DMS 273 (cell line): Measurements from ENCODE around the gene FAM111A.
"Not testable (repeated sequence)": the region's sequence is repeated elsewhere in the genome, so short reads cannot be mapped to it uniquely, and the experiment has no call there.

Source experiments
- DNase-seq: peaks from one replicate; lab custom pipeline; 2025; ENCODE audit not compliant: unreplicated experiment; lab: John Stamatoyannopoulos, UW

FAM111A gene, protein sequence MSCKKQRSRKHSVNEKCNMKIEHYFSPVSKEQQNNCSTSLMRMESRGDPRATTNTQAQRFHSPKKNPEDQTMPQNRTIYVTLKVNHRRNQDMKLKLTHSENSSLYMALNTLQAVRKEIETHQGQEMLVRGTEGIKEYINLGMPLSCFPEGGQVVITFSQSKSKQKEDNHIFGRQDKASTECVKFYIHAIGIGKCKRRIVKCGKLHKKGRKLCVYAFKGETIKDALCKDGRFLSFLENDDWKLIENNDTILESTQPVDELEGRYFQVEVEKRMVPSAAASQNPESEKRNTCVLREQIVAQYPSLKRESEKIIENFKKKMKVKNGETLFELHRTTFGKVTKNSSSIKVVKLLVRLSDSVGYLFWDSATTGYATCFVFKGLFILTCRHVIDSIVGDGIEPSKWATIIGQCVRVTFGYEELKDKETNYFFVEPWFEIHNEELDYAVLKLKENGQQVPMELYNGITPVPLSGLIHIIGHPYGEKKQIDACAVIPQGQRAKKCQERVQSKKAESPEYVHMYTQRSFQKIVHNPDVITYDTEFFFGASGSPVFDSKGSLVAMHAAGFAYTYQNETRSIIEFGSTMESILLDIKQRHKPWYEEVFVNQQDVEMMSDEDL

DNA sequence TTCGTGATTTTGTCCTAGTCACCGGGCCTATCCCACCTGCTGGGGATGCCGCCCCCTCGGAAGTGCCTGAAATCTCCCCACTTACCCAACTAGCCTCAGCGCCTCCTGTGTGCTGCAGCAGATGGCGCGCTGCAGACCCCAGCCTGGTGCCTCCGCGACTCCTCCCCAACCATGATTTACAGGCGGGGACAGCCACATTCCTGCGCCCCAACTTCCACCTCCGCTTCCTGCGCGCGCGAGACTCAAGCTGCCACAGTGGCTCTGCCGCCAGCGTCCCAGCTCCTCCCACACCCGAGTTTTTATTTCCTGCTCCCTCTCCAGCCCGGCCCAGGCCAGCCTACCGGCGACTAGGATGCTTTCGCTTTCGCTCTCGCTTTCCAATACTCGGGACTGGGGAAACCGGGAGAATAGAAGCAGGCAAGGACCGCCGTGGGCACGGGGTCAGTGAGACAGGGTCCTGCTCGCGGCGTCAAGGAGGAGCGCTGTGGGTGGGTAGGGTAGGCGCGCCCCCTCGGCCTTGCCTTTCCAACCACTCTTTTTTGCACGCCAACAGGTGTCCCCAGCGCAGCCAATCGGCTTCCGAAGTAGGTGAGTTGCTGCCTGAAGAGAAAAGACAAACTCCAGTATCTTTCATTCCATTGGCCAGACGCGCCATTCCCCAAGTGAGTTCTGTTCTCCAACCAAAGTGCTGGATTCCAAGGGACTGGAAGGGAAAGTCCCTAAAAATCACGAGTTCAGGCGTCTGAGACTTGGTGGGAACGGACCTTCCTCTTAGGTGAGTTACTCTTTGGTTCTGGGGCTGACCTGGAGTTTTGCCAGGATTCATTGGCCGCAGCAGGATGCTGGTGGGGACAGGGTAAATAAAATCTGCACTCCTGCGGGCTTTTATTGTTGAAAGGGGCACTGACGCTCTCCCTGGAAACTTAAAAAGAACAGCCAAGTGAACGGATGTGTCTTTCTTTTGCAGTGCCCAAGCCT, at the start of gene FAM111A:
Gene FAM111A, plus strand, starts transcription at position 327 of the 978 bp plus-strand sequence. CDS start 6,017 bp downstream, outside the sequence.
- peak; percentile 85 for DNase-seq

DNA sequence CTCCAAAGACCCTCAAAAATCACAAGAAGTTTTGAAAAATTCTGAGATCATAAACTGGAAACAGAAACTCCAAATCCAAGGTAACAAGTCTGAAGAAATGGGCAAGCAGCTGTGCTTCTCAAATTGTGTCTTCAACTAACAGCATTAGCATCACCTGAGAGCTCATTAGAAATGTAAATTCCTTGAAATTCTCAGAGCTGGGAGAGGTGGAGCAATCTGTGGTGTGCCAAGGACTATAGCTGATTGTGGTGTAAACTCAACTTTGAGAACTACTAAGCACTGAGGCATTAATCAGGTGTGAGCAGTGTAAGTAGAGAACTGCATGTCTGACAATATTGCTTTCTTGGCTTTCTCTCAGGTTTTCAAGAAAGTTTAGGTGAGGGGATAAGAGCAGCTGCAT, 49.1 kb upstream of the FAM111A start:
- not testable (repeated sequence) for DNase-seq

DNA sequence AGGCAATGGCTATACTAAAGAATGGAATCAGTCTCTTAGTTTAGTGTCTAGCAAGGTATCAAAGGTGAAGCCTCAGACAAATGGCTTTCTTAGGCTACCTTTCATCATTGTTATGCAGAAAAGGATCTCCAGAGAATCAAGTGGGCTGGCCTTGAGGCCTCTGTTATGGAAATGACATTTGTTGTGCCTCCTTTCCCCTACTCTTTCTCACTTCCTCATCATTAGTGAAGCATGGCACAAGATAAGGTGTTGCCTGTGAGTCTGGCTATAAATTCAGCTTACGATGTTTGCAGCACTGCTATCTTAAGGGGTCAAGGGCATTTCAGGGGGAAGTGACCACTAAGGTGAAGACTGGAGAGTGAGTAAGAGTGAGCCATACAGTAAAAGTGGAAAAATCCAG, 47.4 kb upstream of the FAM111A start:
- not testable (repeated sequence) for DNase-seq

DNA sequence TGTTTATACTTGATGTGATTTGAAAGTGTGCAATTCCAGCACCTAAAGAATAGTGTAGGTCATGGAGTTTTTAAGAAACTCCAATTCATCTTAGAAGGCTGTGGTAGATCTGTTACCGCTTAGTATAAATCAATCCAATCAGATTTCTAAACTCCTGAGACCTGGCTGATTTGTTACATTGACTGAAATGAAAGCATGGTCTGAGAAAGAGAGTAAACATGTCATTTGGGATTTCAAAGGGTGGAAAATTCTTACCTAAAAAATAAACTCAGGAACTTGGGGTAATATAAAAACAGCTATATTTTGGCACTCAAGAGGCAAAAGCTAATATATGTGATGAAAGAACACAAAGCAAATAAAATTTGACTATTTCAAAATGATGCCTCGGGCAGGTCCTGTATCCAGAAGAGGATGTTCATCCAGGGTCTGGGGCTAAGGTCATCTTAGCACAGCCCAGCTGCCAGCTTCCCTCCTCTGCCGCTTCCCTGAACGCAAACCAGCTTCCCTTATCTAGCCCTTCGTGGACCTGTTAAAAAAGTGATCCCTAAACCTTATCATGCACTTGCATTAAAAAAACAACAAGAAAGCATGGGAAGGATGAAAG, 46.6 kb upstream of the FAM111A start:
- DNase-seq = not testable (repeated sequence)

DNA sequence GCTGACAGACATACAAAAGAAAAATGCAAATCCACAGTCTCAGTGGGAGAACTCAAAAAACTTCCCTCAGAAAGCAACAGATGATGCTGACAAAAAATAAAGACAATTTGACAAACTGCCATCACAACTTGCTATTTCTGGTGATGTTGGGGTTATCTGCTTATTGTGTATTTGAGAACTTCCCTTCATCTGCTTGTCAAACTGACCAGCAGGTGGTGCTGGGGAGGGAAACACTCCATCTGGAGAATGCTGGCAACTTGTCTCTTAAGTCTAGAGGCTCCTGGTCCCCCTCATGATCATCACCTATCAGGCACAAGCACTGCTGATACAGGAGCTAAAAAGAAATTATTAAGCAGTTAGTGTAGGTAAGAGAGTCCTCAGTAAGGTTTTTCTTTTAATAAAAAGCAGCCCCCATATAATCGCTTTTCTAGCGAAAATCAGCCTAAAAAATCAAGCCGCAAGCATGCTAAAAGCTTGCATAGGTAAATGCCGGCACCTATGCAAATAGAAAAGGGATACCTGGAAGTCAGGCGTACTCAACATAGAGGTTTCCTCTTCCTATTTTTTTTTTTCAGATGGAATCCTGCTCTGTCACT, 45.4 kb upstream of the FAM111A start:
- DNase-seq = peak; percentile 64

DNA sequence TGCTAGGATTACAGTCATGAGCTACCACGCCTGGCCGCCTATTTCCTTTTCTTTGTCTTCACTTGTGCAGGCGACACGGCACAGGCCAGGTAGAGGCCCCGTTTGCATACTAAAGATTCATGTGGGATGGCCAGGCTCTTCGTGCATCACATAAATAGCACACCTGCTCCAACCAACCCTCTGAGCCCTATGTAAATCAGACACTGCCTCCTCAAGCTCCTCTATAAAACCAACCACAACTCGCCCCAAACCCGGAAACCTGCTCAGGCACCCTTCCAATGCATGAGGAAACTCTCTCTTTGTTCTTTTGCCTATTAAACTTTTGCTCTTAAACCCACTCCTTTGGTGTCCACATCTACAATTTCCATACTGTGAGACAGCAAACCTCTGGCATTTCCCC, 44.7 kb upstream of the FAM111A start:
- DNase-seq = not testable (repeated sequence)

DNA sequence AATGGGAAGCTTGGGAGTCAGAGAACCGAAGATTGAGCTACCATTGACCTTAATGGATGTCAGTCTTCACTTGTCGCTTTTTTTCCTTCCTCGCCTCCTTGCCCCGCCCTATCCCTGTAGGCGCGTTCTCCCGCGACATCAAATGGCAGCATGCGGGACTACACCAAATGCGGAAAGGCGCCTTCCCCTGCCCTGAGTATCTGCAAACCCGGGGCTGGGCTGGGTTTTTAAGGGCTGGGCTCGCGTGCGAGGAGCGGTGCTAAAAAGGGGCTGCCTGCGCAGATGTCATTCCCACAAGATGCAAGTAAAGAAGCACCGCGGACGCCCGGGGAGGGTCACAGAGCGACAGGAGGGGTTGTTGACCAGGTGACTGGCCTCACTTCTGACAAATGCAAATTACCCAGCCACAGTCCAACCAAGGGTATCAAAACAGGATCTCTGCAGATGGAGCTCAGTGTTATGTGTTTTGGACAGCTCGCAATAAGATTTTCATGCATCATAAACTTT, 40.3 kb upstream of the FAM111A start:
- peak; percentile 47 for DNase-seq

DNA sequence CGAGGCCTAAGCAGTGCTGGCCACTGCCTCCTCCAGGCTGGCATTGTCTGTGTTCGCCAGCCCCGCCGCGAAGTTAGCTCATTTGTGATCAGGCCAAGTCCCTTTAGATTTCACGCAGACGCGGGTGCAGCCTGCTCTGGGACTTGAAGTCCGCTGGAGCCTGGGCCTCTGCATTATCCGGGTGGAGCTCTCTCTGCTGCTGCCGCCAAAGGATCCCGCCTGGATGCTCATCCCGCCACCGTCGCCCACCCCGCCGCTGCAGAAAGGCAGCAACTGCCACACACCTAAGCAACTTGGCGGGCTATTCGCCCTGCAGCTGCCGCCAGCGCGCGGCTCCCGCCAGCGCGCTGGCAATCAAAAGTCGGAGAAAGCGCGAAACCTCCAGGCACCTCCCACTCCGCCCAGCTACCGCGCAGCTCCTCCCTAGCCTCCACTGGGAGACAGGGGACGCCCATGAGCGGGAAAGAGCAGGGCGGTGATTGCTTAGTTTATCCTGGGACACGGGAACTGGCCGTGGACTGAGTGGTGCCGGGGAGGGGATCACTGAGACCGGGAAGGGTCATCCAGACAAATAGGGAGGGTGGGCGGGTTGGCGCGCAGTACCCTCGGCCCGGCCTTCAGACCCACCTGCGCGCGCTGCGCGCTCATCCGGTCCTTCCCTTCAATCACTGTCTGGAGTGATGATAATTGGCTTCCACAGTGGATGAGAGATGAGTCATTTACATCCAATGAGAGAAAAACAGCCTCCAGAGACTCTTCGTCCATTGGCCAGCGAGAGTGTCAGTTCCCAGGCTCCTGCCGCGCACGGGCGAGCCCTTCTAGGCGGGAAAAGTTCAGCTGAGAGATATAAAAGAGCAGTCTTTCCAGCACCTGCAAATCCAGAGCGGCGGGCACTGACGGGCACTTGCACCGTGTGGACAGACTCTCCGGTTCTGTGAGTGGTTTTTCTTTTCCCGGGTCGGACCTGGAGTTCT, 36.0 kb upstream of the FAM111A start, which contains the start of gene FAM111B:
Gene FAM111B, plus strand, starts transcription at position 875 of the 974 bp plus-strand sequence. CDS start 2,389 bp downstream, outside the sequence.
- peak; percentile 94 for DNase-seq

DNA sequence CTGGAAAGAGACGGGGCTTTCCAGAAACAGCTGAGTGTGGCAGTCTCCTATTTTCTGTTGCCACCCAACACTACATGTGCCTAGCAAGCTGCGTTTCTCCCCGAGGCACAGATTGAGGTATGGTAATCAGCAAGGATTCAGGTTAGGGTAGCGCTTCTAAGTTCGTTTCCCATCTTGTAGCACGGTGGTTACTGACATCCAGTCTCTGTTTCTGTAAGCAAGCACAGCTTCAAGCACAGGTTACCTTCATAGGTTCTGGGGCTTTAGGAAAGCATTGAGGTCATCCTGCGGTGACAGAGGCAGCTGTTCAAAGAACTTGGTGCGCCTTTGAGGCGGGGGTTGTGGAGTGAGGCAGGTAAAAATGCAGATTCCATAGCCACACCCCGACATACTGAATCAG, 34.9 kb upstream of the FAM111A start:
- DNase-seq = not testable (repeated sequence)

DNA sequence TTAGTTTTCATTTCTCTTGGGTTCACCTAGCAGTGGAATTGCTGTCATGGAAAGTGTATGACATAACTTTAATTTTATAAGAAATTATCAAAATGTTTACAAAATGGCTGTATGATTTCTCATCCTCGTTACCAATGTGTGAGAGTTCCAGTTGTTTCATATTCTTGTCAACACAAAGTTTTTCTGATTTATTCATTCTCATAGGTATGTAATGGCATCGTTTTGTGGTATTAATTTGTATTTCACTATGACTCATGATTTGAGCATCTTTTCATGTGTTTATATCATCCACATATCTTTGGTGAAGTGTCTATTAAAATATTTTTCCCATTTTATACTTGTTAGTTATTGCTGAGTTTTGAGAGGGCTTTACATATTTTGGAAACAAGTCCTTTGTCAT, 30.2 kb upstream of the FAM111A start:
- no peak for DNase-seq

DNA sequence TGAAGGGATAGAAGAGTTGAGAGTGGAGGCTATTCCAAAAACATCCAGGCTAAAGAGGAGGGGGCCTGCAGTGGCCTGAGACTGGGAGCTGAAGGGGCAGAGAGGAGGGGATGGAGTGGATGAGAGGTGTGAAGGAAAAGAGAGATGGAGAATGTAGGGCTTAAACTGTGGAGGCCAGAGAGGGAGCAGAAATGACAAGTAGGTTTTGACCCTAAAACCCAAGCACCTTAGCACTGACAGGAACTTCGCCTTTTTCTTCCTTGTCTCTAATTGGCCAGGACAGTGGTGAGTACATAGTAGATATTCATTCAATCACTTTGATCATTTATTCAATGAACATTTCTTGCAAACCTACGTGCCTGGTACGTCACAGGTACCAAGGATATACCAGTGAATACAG, 28.3 kb upstream of the FAM111A start:
- DNase-seq = no peak

DNA sequence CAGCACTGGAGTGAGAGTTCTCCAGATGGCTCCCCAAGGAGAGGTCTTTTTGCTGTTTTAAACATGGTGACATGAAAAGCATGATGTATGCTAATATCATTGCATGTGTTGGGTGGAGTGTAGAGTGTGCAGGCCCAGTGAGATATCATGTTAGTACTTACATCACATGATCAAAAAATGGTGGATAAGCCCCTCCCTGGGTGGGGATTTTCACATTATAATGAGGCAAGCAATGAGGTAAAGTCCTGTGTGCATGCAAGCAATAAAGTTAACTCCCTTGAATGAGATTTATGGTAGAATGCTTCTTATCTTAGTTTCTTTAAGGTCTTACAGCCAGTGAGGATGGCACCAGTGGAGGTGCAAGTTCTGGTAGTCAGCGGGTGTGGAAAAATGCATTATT, 27.1 kb upstream of the FAM111A start:
- DNase-seq = no peak

DNA sequence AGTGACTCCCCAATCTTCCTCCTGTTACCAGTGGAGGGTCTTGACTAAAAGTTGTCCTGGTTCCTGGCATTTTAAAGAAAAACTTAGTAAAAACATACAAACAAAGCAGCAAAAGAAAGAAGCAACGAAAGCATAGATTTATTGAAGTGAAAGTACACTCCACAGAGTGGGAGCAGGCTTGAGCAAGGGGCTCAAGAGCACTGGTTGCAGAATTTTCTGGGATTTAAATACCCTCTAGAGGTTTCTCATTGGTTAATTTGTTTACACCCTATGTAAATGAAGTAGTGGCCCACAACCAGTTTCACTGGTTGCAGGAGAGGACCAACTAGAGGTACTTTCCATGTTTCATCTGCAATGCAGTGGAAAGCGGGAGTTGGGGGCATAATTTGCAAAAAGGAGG, 24.9 kb upstream of the FAM111A start:
- DNase-seq = no peak

DNA sequence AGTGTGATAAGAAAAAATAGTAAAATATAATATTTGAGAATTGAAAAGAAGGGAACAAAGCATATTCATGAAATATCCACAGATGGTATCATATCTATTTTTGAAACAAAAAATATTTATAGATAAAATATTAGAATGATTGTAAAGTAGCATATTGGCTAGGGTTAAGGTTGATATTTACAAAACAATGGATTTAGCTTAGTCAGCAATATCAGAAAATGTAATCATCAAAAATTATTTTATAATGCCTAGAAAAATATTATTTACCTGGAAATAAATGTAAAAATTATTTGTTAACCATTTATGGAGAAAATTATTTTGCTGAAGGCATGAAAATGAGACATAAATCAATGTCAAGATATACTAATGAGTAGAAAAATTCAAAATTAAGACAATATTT, 22.8 kb upstream of the FAM111A start:
- no peak for DNase-seq

DNA sequence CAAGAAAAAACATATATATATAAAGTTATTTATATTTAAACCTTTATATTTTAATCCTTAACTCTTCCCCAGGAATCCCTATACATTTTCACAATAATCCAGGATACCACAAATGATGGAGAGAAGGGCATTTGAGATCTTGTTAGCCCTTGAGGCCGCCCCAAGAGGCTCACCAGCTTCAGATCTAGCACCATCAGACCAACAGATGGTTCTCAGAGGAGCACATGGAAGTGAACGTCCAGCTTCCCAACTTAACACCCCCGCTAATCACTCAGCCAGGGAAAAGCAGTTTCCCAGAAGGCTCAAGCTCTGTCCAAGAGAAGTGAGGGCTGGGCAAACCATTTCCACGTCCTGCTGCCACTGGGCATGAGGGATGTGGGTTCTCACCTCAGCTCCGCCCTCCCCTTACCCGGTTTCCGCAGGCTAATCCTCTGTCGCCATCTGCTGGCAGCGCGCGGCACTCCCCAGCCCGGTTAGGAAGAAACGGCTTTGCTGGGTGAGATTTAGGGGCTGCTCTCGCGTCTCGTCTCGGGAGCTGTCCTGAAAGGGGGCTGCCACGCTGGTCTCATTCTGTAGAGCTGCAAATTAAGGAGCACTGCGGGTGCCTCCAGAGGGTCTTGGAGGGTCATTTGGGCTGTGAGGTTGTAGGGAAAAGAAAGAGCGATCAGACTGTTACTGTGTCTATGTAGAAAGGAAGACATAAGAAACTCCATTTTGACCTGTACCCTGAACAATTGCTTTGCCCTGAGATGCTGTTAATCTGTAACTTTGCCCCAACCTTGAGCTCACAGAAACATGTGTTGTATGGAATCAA, 6.8 kb upstream of the FAM111A start:
- DNase-seq = peak; percentile 37

DNA sequence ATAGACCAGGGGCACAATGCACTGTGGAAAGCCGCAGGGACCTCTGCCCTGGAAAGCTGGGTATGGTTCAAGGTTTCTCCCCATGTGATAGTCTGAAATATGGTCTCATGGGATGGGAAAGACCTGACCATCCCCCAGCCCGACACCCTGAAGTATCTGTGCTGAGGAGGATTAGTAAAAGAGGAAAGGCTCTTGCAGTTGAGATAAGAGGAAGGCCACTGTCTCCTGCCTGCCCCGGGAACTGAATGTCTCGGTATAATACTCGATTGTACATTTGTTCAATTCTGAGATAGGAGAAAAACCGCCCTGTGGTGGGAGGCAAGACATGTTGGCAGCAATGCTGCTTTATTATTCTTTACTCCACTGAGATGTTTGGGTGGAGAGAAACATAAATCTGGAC, 6.1 kb upstream of the FAM111A start:
- not testable (repeated sequence) for DNase-seq

DNA sequence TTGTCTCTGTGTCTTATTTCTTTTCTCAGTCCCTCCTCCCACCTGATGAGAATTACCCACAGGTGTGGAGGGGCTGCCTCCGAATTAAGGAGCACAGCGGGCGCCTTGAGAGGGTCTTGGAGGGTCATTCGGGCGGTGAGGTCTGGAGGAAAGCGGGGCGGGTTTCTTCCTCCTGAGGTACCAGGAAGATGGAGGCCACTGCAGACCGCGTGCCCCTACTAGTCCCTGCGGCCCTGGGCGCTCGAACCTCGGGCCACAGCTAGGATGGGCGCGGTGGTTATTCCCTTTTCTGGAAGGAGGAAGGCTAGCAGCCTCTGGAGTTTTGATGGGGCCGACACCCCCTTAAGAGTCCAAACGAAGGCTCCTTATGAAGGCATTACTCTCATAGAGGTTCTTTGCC, 5.5 kb upstream of the FAM111A start:
- no peak for DNase-seq

DNA sequence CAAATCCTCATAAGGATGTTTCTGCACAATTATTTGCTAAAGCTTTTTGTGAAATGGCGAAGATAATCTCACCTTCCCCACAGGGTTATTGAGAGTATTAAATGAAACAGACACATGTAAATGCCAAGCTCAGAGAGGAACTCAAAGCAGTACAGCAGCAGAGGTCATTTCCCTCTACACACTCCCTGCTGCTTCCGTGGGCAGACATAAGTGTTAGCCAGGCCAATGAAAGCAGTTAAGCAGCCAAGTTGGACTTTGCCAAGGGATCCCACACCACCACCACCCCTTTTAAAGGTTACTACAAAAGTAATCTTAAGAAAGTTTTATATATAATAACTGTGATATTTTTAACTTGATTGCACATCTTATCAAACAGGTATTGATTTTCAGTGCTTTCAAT, 4.0 kb upstream of the FAM111A start:
- DNase-seq = no peak
